NCI-H446 treated with DMSO at 0.1 percent for 48 hours (cell line): ENCODE measurements around the gene SULT1A3.
"Not testable (repeated sequence)": the region's sequence is repeated elsewhere in the genome, so short reads cannot be mapped to it uniquely, and the experiment has no call there.

Source experiments
- DNase-seq: peaks from one replicate; lab custom pipeline; 2025; lab: John Stamatoyannopoulos, UW

SULT1A3 gene

DNA sequence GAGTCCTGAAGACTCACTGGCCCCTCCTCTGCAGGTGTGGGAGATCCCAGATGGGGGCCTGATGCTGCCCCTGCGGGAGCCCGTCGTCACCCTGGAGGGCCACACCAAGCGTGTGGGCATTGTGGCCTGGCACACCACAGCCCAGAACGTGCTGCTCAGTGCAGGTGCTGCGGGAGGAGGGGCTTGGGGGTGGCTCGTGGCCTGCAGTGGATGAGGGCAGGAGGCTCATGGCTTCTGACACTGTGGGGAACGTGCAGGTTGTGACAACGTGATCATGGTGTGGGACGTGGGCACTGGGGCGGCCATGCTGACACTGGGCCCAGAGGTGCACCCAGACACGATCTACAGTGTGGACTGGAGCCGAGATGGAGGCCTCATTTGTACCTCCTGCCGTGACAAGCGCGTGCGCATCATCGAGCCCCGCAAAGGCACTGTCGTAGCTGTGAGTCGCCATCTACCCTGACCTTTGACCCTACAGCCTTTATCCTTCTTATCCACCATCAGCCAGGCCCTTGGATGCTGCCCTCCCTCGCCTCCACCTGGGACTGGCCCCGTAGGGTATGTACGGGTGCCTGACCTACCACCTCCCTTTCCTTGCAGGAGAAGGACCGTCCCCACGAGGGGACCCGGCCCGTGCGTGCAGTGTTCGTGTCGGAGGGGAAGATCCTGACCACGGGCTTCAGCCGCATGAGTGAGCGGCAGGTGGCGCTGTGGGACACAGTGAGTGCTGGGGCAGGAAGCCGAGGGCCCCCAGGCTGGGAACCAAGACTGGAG lies 12.1 kb upstream of the SULT1A3 start:
- no peak for DNase-seq

- DNase-seq: no peak
Observed at GRCh38 chr16:30187556-30187865, 11.5 kb upstream of the SULT1A3 start.

GRCh38 chr16:30187971-30188561 lies 11.0 kb upstream of the SULT1A3 start:
- DNase-seq: no peak

GRCh38 chr16:30191158-30191557 lies 7.9 kb upstream of the SULT1A3 start:
- DNase-seq: not testable (repeated sequence)

DNA sequence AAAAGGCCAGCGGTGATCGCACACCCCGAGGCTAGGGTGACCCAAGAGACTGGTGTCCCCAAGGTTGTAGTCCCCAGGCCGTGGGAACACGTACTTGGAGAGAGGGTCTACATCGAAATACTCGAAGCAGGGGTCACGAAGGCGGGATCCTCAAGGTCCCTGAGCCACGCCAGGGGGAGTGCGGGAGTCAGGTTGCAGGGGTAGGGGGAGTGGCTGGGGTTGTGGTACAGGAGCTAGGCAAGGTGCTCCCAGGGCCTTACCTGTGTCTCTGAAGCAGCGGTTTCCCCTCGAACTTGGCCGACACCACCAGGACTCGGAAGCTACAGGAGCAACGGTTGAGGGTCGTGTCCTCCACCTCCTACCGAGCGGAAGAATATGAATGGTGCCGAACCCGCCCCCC lies 6.0 kb upstream of the SULT1A3 start:
- not testable (repeated sequence) for DNase-seq

- not testable (repeated sequence) for DNase-seq
Observed at GRCh38 chr16:30193615-30194014, 5.4 kb upstream of the SULT1A3 start, which contains the start of the genes BOLA2B and SLX1A. Gene BOLA2B (minus strand): TSS chr16:30193666. CDS start chr16:30193595, 71 bp downstream. Gene SLX1A (plus strand): TSS chr16:30193875. CDS start chr16:30194085, 210 bp downstream.

- DNase-seq: not testable (repeated sequence)
Observed at GRCh38 chr16:30194172-30194925, 4.7 kb upstream of the SULT1A3 start.

GRCh38 chr16:30197001-30197400 lies 2.1 kb upstream of the SULT1A3 start:
- not testable (repeated sequence) for DNase-seq

GRCh38 chr16:30199608-30200343 lies 721 bp downstream of the SULT1A3 start:
- not testable (repeated sequence) for DNase-seq

DNA sequence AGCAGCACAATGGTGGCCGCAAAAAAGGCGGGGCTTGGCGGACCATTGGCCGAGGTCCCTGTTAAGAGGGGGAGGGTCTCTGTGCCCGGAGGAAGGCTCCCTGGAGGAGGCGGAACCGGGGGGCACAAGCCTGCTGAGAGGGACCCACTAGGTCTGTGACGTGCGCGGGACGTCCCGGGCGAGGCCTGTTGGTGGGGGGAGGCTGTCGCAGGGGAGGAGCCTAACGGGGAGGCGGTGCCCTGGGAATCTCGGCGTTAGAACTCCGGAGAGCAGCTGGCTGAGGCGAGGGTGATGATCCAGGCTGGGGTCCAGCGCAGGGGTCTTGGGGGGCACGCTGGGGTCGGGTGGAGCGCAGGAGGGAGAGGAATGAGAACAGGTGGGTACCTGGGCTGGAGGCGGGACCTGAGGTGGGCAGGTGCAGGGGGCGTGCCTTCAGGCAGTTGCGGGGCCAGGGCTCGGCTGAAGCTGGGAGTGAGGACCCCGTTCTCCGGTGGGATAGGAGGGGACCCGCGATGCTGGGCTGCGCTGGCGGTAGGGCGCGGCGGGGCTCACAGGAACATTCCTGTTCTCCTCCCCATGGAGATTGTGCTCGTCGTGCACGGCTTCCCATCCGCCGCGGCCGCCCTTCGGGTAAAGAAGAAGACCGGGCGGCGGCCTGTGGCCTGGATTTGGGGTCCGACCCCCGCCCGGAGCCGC lies 6.6 kb downstream of the SULT1A3 start:
- DNase-seq: not testable (repeated sequence)

- not testable (repeated sequence) for DNase-seq
Observed at GRCh38 chr16:30206252-30206651, 7.2 kb downstream of the SULT1A3 start.

GRCh38 chr16:30207063-30207704 lies 8.1 kb downstream of the SULT1A3 start:
- DNase-seq: not testable (repeated sequence)

GRCh38 chr16:30209032-30209431 lies 10.0 kb downstream of the SULT1A3 start:
- DNase-seq: not testable (repeated sequence)

DNA sequence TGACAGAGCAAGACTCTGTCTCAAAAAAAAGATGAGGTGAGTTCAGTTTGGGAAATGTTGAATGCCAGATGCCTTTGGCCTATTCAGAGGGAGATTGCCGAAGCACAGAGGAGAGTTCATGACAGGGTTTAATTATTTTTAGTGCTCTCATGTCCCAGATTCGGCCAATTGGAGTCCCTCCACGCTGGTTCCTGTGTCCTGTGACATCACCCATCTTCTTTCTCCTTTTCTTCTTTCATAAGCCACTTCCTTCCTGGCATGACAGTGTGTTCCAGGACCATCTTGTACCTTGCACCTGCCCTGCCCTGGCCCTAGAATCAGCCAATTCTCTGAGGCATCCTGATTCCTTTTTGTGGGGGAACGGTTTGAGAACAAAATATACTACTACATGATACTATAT lies 12.4 kb downstream of the SULT1A3 start:
- not testable (repeated sequence) for DNase-seq

DNA sequence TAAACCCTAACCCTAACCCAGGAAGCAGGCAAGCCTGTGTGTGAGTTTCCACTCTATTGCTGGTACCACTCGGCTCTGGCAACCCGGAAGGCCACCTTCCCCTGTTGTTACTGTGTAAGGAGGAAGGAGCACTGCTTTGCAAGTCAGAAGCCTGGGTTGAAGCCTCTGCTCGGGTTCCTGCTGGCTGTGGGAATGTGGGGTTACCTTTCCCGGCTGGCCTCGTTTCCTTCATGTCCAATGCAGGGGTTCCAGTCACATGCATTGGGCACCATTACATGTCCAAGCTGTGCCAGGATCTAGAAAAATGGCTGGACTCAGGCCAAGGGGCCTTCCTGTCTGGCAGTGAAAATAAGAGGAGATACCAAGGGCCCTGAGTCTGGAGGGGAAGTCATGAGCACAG lies 18.0 kb downstream of the SULT1A3 start:
- DNase-seq: not testable (repeated sequence)

DNA sequence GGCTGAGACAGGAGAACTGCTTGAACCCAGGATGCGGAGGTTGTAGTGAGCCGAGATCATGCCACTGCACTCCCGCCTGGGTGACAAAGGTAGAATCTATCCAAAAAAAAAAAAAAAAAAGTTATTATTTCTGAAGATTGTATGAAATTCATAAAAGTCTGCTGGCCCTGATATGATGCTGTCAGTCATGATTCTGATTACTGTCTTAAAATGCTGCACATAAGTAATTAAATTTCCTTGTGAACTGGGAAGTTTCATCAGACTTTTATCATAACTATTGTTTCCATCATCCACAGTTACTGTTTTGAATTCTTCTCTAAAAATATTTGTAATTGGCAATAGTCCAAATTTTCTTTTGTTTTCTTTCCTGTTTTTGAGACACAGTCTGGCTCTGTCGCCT lies 49.3 kb downstream of the SULT1A3 start, which contains the start of gene NPIPB13:
Gene NPIPB13 (minus strand): TSS at position 101 of the 400 bp plus-strand sequence. CDS start 2,906 bp downstream, outside the sequence.
- not testable (repeated sequence) for DNase-seq
